Transverse colon (tissue), 3 donors: ENCODE results near the gene KIAA0753.

Experiments used
- CTCF ChIP-seq, 5 experiments: fragments of 200-600 bp in 3 of 5; fragments of 450-650 bp in 2 of 5; sonication (generic) in 3 of 5; IDR thresholded peaks; 1 replicate in 2 of 5; 2 replicates in 3 of 5; pipeline ENCODE4 v1.5.1; 2016 to 2017; ENCODE audit warnings: antibody characterized with exemption in 5 of 5, inconsistent platforms in 3 of 5, mild to moderate bottlenecking in 2 of 5, moderate library complexity in 1 of 5
- POLR2A ChIP-seq: fragments of 450-650 bp; IDR thresholded peaks from one replicate; pipeline ENCODE4 v1.6.1; 2016; ENCODE audit warnings: antibody characterized with exemption, mild to moderate bottlenecking, moderate library complexity

DNA sequence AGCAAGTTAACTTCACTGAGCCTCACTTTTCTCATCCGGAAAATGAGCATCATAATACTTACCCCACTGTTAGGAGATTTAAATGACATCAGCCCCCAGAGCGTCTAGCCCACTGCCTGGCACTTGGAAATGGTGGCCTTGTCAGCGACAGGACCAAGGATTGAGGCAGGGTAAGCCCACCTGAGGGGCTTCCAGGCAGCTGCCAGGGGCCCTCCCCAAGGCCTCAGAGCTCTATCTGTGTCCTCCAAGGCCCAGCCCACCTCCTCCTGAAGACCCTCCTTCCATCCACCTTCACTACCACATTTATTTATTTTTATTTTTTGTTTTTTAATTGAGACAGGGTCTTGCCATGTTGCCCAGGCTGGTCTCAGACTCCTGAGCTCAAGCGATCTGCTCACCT lies 97.9 kb downstream of the KIAA0753 start:
- no peak for TF ChIP-seq POLR2A
- no peak for TF ChIP-seq CTCF (IDR thresholded peaks at IDR 0.05)
